Measurements from ENCODE around the gene KCNF1.

The KCNF1 gene

DNA sequence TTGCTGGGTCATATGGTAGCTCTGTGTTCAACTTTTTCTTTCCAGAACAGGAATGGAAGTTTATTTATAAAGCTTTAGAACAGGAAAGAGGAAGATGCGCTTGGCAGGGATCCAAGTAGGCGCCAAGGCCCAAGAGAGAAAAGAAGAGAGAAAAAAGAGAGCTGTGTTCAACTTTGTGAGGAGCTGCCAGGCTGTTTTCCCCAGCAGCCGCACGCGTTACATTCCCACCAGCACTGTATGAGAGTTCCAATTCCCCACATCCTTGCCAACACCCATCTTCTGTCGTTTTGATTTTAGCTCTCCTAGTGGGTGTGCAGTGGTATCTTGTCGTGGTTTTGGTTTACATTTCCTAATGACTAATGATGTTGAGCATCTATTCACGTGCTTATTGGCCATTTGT lies 51.4 kb downstream of the KCNF1 start:
- H3K4me3 ChIP-seq (ENCODE audit: low read depth, low read length), result no peak overlapping the region
- DNase-seq (ENCODE audit: low read depth), result no peak
- TF ChIP-seq, protein P1, sequence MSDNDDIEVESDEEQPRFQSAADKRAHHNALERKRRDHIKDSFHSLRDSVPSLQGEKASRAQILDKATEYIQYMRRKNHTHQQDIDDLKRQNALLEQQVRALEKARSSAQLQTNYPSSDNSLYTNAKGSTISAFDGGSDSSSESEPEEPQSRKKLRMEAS (IDR thresholded peaks at IDR 0.05; ENCODE audit: low read depth, low read length), result no peak
- TF ChIP-seq MYC (IDR thresholded peaks at IDR 0.05; ENCODE audit: low read depth, low read length) (no peak), POLR2A (IDR thresholded peaks at IDR 0.05; ENCODE audit: extremely low read depth, insufficient read length) (no peak)
- TF ChIP-seq, protein P2, sequence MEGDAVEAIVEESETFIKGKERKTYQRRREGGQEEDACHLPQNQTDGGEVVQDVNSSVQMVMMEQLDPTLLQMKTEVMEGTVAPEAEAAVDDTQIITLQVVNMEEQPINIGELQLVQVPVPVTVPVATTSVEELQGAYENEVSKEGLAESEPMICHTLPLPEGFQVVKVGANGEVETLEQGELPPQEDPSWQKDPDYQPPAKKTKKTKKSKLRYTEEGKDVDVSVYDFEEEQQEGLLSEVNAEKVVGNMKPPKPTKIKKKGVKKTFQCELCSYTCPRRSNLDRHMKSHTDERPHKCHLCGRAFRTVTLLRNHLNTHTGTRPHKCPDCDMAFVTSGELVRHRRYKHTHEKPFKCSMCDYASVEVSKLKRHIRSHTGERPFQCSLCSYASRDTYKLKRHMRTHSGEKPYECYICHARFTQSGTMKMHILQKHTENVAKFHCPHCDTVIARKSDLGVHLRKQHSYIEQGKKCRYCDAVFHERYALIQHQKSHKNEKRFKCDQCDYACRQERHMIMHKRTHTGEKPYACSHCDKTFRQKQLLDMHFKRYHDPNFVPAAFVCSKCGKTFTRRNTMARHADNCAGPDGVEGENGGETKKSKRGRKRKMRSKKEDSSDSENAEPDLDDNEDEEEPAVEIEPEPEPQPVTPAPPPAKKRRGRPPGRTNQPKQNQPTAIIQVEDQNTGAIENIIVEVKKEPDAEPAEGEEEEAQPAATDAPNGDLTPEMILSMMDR (IDR thresholded peaks at IDR 0.05; ENCODE audit: low read depth, low read length), result no peak

Measured in NB4 (cell line).